Fibroblast of mammary gland (primary cell): ENCODE results near the gene GLI3.

Experiments
- DNase-seq: peaks from one replicate; pipeline ENCODE4 v3.0.0-alpha.2; 2010; ENCODE audit warnings: low read depth
- H3K4me3 ChIP-seq: 2 replicates; pipeline ENCODE4 v1.5.1; 2011; ENCODE audit warnings: low read depth, mild to moderate bottlenecking, low read length, moderate library complexity; ENCODE audit not compliant: control insufficient read depth
- TF ChIP-seq, protein P1 (sequence below): conservative IDR thresholded peaks from 2 replicates; pipeline ENCODE4 v1.5.1; 2011; ENCODE audit warnings: low read depth, low read length, inconsistent platforms; ENCODE audit not compliant: control insufficient read depth, insufficient read depth

Gene GLI3

DNA sequence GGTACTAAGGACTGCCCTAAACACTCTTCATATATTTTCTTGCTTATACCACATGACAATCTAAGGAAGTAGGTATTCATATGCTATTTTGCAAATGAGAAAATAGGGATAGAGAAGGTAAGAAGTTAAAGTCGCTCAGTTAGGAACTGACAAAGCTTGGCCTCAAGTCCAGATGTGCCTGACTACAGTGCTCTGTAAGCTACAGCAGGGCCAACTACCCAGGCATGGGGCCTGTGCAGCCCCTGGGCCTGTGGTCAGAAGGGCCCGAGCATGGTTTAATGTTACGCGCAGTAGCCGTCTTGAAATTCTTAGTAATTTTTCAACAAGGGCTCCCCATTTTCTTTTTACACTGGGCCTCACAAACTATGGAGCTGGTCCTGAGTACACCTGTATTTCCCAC, 146.2 kb downstream of the GLI3 start:
- no peak for DNase-seq
- TF ChIP-seq, protein P1, sequence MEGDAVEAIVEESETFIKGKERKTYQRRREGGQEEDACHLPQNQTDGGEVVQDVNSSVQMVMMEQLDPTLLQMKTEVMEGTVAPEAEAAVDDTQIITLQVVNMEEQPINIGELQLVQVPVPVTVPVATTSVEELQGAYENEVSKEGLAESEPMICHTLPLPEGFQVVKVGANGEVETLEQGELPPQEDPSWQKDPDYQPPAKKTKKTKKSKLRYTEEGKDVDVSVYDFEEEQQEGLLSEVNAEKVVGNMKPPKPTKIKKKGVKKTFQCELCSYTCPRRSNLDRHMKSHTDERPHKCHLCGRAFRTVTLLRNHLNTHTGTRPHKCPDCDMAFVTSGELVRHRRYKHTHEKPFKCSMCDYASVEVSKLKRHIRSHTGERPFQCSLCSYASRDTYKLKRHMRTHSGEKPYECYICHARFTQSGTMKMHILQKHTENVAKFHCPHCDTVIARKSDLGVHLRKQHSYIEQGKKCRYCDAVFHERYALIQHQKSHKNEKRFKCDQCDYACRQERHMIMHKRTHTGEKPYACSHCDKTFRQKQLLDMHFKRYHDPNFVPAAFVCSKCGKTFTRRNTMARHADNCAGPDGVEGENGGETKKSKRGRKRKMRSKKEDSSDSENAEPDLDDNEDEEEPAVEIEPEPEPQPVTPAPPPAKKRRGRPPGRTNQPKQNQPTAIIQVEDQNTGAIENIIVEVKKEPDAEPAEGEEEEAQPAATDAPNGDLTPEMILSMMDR, result no peak
- H3K4me3 ChIP-seq, result no peak overlapping the region

DNA sequence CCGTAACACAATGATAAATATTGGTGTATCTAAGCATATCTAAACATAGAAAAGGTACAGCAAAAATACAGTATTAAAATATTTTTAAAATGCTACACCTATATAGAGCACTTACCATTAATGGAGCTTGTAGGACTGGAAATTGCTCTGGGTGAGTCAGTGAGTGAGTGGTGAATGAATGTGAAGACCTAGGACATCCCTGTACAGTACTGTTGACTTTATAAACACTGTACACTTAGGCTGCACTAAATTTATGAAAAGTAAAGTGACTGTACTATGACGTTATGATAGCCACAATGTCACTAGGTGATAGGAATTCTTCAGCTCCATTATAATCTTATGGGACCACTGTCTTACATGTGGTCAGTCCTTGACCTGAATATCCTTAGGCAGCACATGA, 147.0 kb downstream of the GLI3 start:
- H3K4me3 ChIP-seq, result no peak overlapping the region
- TF ChIP-seq, protein P1, result no peak
- no peak for DNase-seq

DNA sequence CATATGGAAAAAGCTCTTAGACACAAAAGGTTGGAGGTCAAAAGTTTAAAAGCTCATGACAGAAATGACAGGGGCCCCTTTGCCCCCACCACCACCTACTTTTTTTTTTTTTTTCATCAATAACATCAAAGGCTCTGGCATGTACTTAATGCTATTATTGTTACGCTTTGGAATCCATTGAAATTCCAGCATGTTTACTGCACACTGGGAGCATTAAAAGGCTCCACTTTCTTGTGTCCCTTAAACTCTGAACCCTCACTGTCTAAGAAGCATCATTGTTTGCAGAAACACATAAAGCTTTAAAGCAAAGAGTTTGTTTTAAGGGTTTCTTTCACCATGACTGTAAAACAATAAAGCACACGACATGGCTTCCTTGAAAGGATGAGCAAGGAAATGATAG, 149.4 kb downstream of the GLI3 start:
- TF ChIP-seq, protein P1, result no peak
- no peak overlapping the region for H3K4me3 ChIP-seq
- DNase-seq, result no peak

DNA sequence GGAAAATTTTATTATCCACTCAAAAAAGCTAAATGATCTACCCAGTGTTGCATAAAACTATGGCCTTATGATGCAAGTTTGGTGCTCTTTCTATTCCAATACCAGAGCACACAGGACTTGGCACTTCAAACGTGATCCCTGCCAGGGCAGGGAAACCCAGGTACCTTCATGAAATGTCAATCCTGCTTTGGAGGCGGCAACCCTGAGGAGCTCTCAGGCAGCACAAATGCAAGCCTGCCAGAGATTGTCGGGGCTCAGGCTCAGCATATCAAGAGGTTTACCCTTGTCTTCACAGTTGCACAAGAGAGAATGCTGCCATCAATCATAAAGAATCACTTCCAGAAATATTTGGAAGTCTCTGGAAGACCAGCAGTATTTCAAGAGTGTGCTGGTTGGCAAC, 151.5 kb downstream of the GLI3 start:
- no peak overlapping the region for H3K4me3 ChIP-seq
- no peak for DNase-seq
- TF ChIP-seq, protein P1, result no peak

DNA sequence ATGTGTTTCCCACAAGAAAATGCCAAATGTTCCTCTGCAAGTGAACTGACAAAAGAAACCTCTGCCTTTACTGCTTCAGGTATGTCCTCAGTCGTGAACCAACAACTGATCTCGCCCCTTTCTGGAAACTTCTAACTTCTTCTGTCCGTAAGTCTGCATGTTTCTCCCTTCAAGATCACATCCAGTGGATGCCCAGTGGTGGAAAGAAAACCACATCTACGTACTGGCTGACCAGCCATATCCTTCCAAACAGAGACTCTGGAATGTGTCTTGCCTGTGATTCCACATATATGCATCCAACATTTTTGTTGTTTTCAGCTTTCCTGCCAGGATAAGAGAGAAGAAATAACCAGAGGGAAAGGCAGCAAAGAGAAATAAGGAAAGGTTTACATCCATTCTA, 152.7 kb downstream of the GLI3 start:
- H3K4me3 ChIP-seq, result no peak overlapping the region
- DNase-seq, result no peak
- TF ChIP-seq, protein P1, result no peak

DNA sequence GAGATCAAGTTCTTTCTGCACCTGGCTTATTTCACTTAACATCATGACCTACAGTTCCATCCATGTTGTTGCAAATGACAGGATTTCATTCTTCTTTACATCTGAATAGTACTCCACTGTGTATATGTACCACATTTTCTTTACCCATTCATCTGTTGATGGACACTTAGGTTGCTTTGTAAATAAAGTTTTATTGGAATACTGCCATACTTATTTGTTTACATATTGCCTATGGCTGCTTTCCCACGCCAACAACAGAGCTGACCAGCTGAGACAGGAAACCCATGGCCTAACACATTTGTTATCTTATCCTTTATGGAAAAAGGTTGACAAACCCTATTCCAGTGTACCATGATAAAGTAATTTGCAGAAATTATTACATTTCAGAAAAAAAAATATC, 153.7 kb downstream of the GLI3 start:
- TF ChIP-seq, protein P1, result no peak
- H3K4me3 ChIP-seq, result no peak overlapping the region
- no peak for DNase-seq

DNA sequence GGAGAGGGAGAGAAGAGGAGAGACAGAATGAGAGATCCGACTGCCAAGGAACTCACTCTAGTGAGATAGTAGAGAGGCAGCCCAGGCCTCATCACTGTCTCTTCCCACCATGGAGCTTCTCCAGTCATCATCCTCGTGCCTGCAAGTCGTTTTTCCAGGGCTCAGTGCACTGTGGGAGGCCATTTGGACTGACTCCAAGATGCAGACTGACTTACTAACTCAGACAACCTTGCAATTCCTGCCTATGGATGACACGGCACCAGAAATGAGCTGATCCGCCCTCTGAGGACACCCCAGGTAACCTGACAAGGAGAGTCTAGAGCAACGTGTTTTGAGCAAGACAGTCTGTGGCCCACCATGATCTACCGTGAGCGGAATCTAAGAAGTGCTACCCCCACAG, 154.9 kb downstream of the GLI3 start:
- DNase-seq, result peak; percentile 84
- TF ChIP-seq, protein P1, result no peak
- H3K4me3 ChIP-seq, result no peak overlapping the region
